22Rv1 (cell line): ENCODE results near the gene STAG2.

Source experiments
- CTCF ChIP-seq: fragments of 450-650 bp; IDR thresholded peaks from 2 replicates; pipeline ENCODE4 v1.5.1; 2017; ENCODE audit warnings: mild to moderate bottlenecking
- ZFX ChIP-seq: fragments of 450-650 bp; IDR thresholded peaks from 2 replicates; pipeline ENCODE4 v1.6.1; 2017; ENCODE audit warnings: antibody characterized with exemption, borderline replicate concordance

- TF ChIP-seq CTCF (no peak), ZFX (no peak)
Observed at GRCh38 chrX:123983240-123983639, 21.7 kb downstream of the STAG2 start.
